Left lung (tissue), 10 donors: Measurements from ENCODE around the gene ESYT3. TPM values are rescaled to one million over a fixed set of nuclear protein-coding genes. Genes with fewer than 3 reads are reported as not detected.

Source experiments
- ATAC-seq: fragments of 200-7000 bp; cut with Tn5 transposase; one replicate; pipeline ENCODE4 v1.9.1; 2020; ENCODE audit warnings: moderate library complexity
- DNase-seq, 4 donors: peaks; one replicate each; pipeline ENCODE4 v3.0.0-alpha.2; 2013 to 2020
- H3K27ac ChIP-seq, 2 donors: fragments of 200-600 bp; sonication (generic) in 1 of 2; one replicate each; pipeline versions ENCODE4 v1.5.0 to v1.8.0; 2020 to 2021
- H3K27me3 ChIP-seq, 2 donors: fragments of 200-600 bp; sonication (generic) in 1 of 2; one replicate each; pipeline versions ENCODE4 v1.5.0 to v1.8.0; 2020 to 2021
- H3K36me3 ChIP-seq, 2 donors: fragments of 200-600 bp; sonication (generic) in 1 of 2; one replicate each; pipeline versions ENCODE4 v1.5.0 to v1.8.0; 2020 to 2021
- H3K4me1 ChIP-seq, 2 donors: fragments of 200-600 bp; one replicate each; pipeline ENCODE4 v1.8.0; 2021
- H3K4me3 ChIP-seq, 2 donors: fragments of 200-600 bp; sonication (generic) in 1 of 2; one replicate each; pipeline versions ENCODE4 v1.5.0 to v1.8.0; 2020 to 2021; ENCODE audit warnings: mild to moderate bottlenecking in 1 of 2
- H3K9me3 ChIP-seq, 2 donors: fragments of 200-600 bp; sonication (generic) in 1 of 2; one replicate each; pipeline versions ENCODE4 v1.5.0 to v1.8.0; 2020 to 2021
- intact Hi-C, 2 donors: fragments of 100-400 bp; cut with DNase I; formaldehyde crosslinking; loops; one replicate each; pipeline versions ENCODE4 v1.11.2 to v1.14.2; 2022
- polyA plus RNA-seq, 6 donors: library from polyadenylated mRNA; unstranded; fragments of 120-200 nt; gene quantifications; one replicate each; pipeline ENCODE4 v1.2.1, GENCODE V29; 2013; ENCODE audit not compliant: insufficient read length in 6 of 6
- total RNA-seq, 2 donors: library from RNA; stranded (reverse); fragmentation: NEBNext Ultra II Directional; extraction: Animal tissue kit (Norgen Biotek cat#: 25700); gene quantifications; one replicate each; pipeline ENCODE4 v1.2.1, GENCODE V29; 2021
- TF ChIP-seq, protein P1 (sequence below), 2 donors: fragments of 200-600 bp; sonication (generic) in 1 of 2; IDR thresholded peaks; one replicate each; pipeline versions ENCODE4 v1.5.0 to v1.8.0; 2021; ENCODE audit warnings: antibody characterized with exemption in 2 of 2
- donor health status: DM: no; HTN: yes; CAD: no.
- donor health status: DM: no; HTN: no; CAD: no.

Gene ESYT3
- total and polyA plus RNA-seq, 8 donors, result 18.7 to 44.4 (median 37.4) TPM

DNA sequence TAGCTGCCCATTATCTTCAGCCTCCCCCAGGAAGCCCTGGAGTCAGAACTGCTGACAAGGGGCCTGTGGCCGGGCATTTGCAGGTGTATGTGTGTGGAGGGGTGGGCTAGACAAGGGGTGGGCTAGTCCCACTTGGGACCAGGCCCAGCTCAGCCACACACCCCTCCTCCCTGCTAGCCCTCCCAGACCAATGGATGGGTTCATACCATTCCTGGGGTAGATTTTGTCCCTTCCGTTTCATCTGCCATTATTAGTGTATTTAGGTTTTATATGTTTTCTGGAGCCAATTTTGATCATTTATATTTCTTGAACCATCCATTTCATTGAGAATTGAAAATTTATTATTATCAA lies 43.9 kb upstream of the ESYT3 start:
- Histone ChIP-seq H3K27me3 (no peaks in the 10 kb centered on the region), H3K36me3 (no peaks in the 10 kb centered on the region), H3K27ac (no peak overlapping the region), H3K9me3 (no peaks in the 10 kb centered on the region), H3K4me3 (no peak overlapping the region), H3K4me1 (peaks cover 4% of the 10 kb centered on the region in 2 donors)
- TF ChIP-seq, protein P1, sequence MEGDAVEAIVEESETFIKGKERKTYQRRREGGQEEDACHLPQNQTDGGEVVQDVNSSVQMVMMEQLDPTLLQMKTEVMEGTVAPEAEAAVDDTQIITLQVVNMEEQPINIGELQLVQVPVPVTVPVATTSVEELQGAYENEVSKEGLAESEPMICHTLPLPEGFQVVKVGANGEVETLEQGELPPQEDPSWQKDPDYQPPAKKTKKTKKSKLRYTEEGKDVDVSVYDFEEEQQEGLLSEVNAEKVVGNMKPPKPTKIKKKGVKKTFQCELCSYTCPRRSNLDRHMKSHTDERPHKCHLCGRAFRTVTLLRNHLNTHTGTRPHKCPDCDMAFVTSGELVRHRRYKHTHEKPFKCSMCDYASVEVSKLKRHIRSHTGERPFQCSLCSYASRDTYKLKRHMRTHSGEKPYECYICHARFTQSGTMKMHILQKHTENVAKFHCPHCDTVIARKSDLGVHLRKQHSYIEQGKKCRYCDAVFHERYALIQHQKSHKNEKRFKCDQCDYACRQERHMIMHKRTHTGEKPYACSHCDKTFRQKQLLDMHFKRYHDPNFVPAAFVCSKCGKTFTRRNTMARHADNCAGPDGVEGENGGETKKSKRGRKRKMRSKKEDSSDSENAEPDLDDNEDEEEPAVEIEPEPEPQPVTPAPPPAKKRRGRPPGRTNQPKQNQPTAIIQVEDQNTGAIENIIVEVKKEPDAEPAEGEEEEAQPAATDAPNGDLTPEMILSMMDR (IDR thresholded peaks at IDR 0.05), result no peak
- ATAC-seq, result no peak
- intact Hi-C loops, result no loop called here
- no peak for DNase-seq

DNA sequence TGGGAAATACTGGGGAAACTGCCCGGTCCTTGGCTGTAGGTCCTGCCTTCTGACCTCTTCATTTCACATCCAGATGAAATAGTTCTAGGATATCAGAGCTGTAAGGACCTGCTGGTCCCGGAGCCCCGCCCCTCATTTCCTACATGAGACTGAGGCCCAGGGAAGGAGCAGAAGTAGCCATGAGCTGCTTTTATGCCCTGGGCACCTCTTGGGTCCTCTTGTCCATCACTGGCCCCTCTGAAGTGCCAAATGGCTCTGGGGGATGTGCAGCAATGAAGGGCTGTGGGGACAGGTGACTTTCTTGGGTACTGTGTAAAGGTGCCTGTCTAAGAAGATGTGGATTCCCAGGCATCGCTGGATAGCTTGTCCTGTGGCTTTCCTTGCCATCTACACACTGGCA lies 40.3 kb upstream of the ESYT3 start:
- peaks cover 0 to 7% of the 10 kb centered on the region in 2 donors for H3K36me3 ChIP-seq
- ATAC-seq (no peak), DNase-seq (no peak)
- H3K27me3 ChIP-seq, result no peaks in the 10 kb centered on the region
- no peak overlapping the region for H3K4me3 ChIP-seq
- H3K9me3 ChIP-seq, result no peaks in the 10 kb centered on the region
- intact Hi-C loops, result no loop called here
- TF ChIP-seq, protein P1 (IDR thresholded peaks at IDR 0.05), result no peak
- peaks cover 4% of the 10 kb centered on the region in 2 donors for H3K4me1 ChIP-seq
- no peak overlapping the region for H3K27ac ChIP-seq

DNA sequence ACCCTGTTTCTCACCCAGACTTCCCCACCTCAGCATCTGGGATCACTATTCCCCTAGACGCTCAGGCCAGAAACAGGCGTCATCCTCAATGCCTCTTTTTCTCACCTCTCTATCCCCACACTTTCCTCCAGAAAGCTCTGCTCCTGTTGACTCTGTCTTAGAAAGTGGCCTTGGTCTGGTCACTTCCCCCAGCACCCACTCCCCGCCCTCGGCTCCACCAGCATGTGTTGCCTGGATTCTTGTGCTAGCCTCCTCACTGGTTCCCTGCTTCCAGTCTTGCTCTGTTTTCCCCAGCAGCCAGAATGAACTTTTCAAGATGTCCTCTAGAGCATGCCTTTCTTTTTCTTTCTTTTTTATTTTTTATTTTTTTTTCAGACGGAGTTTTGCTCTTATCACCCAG lies 39.7 kb upstream of the ESYT3 start:
- Histone ChIP-seq H3K4me3 (no peak overlapping the region), H3K36me3 (peaks cover 0 to 7% of the 10 kb centered on the region in 2 donors), H3K9me3 (no peaks in the 10 kb centered on the region), H3K27me3 (no peaks in the 10 kb centered on the region), H3K4me1 (peaks cover 4% of the 10 kb centered on the region in 2 donors), H3K27ac (no peak overlapping the region)
- no peak for DNase-seq
- no peak for ATAC-seq
- intact Hi-C loops, result no loop called here
- TF ChIP-seq, protein P1 (IDR thresholded peaks at IDR 0.05), result no peak

DNA sequence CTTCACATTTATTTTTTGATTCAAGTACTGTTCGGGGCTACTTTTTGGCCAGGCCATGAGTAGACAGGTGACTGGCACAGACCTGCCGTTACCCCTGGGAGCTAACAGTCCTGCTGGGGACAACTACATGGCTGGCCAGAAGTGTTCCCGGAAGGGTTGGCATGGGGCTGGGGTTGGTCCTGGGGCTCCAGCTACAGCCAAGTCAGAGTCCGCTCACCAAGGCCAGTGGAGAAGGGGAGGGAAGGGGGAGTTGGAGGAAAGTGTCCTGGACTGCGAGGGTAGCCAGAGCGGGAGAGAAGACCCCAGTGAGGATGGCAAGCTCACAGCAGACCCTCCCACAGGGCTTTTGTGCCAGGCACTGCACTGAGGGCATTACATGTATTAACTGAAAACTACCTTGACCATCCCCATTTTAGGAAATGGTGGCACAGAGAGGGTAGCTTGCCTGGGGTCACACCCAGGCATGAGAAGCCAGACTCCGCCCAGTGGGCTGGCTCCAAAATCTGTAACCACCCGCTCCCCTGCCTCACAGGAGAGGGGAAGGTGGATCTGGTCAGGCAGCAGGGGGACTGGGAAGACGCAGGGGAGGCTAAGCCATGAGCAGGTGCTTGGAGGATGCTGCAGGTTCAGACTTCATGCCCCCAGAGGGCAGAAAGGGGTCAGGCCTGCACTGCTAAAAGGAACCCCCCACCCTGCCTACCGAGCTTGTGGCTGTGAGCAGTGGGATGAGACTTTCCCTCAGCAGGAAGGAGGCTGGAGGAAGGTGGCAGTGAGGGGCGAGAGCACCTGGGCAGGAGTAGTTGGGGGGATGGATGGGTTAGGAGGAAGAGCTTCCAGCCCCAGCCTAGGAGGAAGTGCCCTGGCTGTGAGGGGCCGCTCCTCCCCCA lies 38.3 kb upstream of the ESYT3 start:
- Histone ChIP-seq H3K27ac (no peak overlapping the region), H3K4me1 (no peaks in the 10 kb centered on the region), H3K4me3 (no peak overlapping the region), H3K27me3 (no peaks in the 10 kb centered on the region), H3K9me3 (no peaks in the 10 kb centered on the region), H3K36me3 (peaks cover 0 to 7% of the 10 kb centered on the region in 2 donors)
- no peak for ATAC-seq
- intact Hi-C loops, result no loop called here
- TF ChIP-seq, protein P1 (IDR thresholded peaks at IDR 0.05), result no peak
- DNase-seq, result no peak

DNA sequence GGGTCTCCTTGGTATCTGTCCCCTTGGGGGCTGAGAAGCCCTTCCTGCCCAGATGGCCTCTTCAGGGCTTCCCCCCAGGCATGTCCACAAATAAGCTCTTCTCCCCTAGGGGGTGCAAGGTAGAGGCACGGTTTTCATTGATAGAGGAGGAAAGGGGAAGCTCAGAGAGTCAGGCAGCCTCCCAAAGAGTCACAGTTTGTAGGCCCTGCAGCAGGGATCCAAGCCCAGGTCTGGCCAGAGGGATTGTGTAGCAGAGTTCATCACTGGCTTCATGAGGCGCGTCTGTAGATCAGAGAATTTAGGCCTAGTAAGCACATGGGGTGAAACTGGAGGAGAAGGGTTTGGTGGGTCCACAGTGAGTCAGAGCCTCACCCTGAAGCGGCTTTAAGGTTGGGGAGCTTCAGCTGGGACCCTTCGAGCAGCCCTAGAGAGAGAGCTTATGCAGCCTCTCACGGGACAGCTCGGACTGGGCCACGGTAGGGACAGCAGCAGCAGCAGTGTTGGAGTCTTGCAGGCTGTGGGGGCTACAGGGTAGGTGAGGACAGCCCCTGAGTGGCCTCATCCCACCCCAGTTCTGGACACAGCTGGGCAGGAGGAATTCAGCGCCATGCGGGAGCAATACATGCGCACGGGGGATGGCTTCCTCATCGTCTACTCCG lies 37.5 kb upstream of the ESYT3 start:
- no peaks in the 10 kb centered on the region for H3K9me3 ChIP-seq
- no peak overlapping the region for H3K4me3 ChIP-seq
- peaks cover 0 to 7% of the 10 kb centered on the region in 2 donors for H3K36me3 ChIP-seq
- no peak for ATAC-seq
- no peaks in the 10 kb centered on the region for H3K27me3 ChIP-seq
- TF ChIP-seq, protein P1 (IDR thresholded peaks at IDR 0.05), result no peak
- no peak for DNase-seq
- H3K27ac ChIP-seq, result no peak overlapping the region
- intact Hi-C loops, result no loop called here
- H3K4me1 ChIP-seq, result no peaks in the 10 kb centered on the region
